Osteocyte (in vitro differentiated cells): ENCODE results near the gene PRPF8. TPM values are rescaled to one million over a fixed set of nuclear protein-coding genes. Genes with fewer than 3 reads are reported as not detected.
"Not testable (repeated sequence)": the region's sequence is repeated elsewhere in the genome, so short reads cannot be mapped to it uniquely, and the experiment has no call there.

Experiments used
- DNase-seq: peaks from one replicate; pipeline ENCODE4 v3.0.0; 2021; ENCODE audit warnings: mixed read lengths; ENCODE audit not compliant: unreplicated experiment; ENCODE audit errors: extremely low spot score
- H3K27ac Mint-ChIP-seq: one replicate; pipeline ENCODE4 v1.8.0; 2021; ENCODE audit warnings: mild to moderate bottlenecking, mixed read lengths; ENCODE audit not compliant: unreplicated experiment
- H3K27me3 Mint-ChIP-seq: one replicate; pipeline ENCODE4 v1.8.0; 2021; ENCODE audit warnings: mixed read lengths; ENCODE audit not compliant: unreplicated experiment
- H3K36me3 Mint-ChIP-seq: one replicate; pipeline ENCODE4 v1.8.0; 2021; ENCODE audit warnings: mixed read lengths; ENCODE audit not compliant: unreplicated experiment
- H3K4me1 Mint-ChIP-seq: one replicate; pipeline ENCODE4 v1.8.0; 2021; ENCODE audit warnings: mixed read lengths; ENCODE audit not compliant: unreplicated experiment
- H3K4me3 Mint-ChIP-seq: one replicate; pipeline ENCODE4 v1.8.0; 2021; ENCODE audit warnings: mild to moderate bottlenecking, moderate library complexity, mixed read lengths; ENCODE audit not compliant: unreplicated experiment
- H3K9me3 Mint-ChIP-seq: one replicate; pipeline ENCODE4 v1.8.0; 2021; ENCODE audit warnings: mixed read lengths; ENCODE audit not compliant: unreplicated experiment
- CTCF ChIP-seq: fragments of 200-600 bp; sonication (generic); IDR thresholded peaks from 2 replicates; pipeline ENCODE4 v1.5.0; 2021; ENCODE audit warnings: antibody characterized with exemption, mild to moderate bottlenecking, moderate library complexity
- total RNA-seq: library from RNA; stranded (reverse); gene quantifications from 2 replicates; pipeline ENCODE4 v1.2.1, GENCODE V29; 2021

Gene PRPF8
- total RNA-seq, 1 donor from 2014 or later = 238 TPM

GRCh38 chr17:1690544-1691221, 6.0 kb upstream of the PRPF8 start:
- no peak for TF ChIP-seq CTCF
- Mint-ChIP-seq H3K36me3 (no peaks in the 10 kb centered on the region), H3K27me3 (no peaks in the 10 kb centered on the region), H3K9me3 (no peaks in the 10 kb centered on the region), H3K4me3 (no peak overlapping the region), H3K27ac (no peak overlapping the region), H3K4me1 (peaks cover 3% of the 10 kb centered on the region)
- no peak for DNase-seq

- not testable (repeated sequence) for H3K27ac Mint-ChIP-seq, H3K36me3 Mint-ChIP-seq, DNase-seq, H3K9me3 Mint-ChIP-seq, H3K27me3 Mint-ChIP-seq, H3K4me3 Mint-ChIP-seq
- peaks cover 18% of the 10 kb centered on the region for H3K4me1 Mint-ChIP-seq
Observed at GRCh38 chr17:1688405-1688804, 3.7 kb upstream of the PRPF8 start.

GRCh38 chr17:1686086-1686485, 1.4 kb upstream of the PRPF8 start:
- no peak overlapping the region for H3K27ac Mint-ChIP-seq
- H3K36me3 Mint-ChIP-seq = peaks cover 20% of the 10 kb centered on the region
- H3K4me3 Mint-ChIP-seq = peak overlapping the region; percentile 33
- TF ChIP-seq CTCF = no peak
- no peak for DNase-seq
- H3K27me3 Mint-ChIP-seq = no peaks in the 10 kb centered on the region
- H3K9me3 Mint-ChIP-seq = no peaks in the 10 kb centered on the region
- peaks cover 30% of the 10 kb centered on the region for H3K4me1 Mint-ChIP-seq

- peaks cover 43% of the 10 kb centered on the region for H3K36me3 Mint-ChIP-seq
- H3K27ac Mint-ChIP-seq = peak overlapping the region; percentile 97
- no peaks in the 10 kb centered on the region for H3K27me3 Mint-ChIP-seq
- peaks cover 30% of the 10 kb centered on the region for H3K4me1 Mint-ChIP-seq
- H3K9me3 Mint-ChIP-seq = no peaks in the 10 kb centered on the region
- peak overlapping the region; percentile 100 for H3K4me3 Mint-ChIP-seq
- DNase-seq = no peak
- no peak for TF ChIP-seq CTCF
Observed at GRCh38 chr17:1683459-1683858, 1.2 kb downstream of the PRPF8 start.

- Mint-ChIP-seq H3K4me1 (no peaks in the 10 kb centered on the region), H3K27me3 (no peaks in the 10 kb centered on the region), H3K4me3 (no peak overlapping the region), H3K27ac (no peak overlapping the region), H3K9me3 (no peaks in the 10 kb centered on the region), H3K36me3 (peaks cover 69% of the 10 kb centered on the region)
- no peak for DNase-seq
- no peak for TF ChIP-seq CTCF
Observed at GRCh38 chr17:1676401-1676800, 8.3 kb downstream of the PRPF8 start.
